ENCODE data around the gene NR2C2AP.
"Not testable (repeated sequence)": the region's sequence is repeated elsewhere in the genome, so short reads cannot be mapped to it uniquely, and the experiment has no call there.

Gene NR2C2AP, protein sequence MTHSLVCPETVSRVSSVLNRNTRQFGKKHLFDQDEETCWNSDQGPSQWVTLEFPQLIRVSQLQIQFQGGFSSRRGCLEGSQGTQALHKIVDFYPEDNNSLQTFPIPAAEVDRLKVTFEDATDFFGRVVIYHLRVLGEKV

DNA sequence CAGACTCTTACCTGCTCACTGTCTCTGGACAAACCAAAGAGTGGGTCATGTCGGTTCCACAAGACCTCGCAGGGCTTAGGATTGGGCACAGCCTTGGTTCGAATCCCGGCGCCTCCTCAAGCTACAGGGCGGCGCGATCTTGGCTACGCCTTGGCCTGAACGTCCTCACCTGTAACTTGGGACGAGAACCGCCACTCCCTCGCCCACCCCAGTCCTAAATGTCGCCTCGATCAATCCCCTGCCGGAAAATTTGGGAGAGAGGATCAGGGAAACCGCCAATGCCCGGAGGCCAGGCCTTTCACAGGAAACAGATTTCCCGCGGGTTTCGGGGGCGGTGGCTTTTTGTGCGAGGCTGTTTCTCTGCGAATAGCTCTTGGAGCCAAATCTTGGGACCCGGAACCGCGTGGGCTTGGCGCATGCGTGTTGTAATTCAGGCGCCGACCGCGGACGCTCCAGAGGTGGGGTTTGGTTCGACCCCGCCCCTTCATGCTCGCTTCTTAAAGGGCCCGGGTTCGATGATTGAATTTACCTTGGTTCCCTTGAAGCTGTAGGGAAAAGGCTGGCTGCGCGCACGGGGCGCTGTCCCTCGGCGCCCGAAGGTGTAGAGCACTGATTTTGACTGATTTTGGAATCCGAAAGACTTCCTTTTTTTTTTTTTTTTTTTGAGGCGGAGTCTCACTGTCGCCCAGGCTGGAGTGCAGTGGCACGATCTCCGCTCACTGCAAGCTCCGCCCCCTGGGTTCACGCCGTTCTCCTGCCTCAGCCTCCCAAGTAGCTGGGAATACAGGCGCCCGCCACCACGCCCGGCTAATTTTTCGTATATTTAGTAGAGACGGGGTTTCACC, at the start of gene NR2C2AP:
Gene NR2C2AP, minus strand, starts transcription at position 403 of the 845 bp plus-strand sequence. Its CDS starts 354 bp downstream, at position 49.
- peak; percentile 88 to 95 (median 90) for DNase-seq (ENCODE audit: low read depth in 3 of 3)

DNA sequence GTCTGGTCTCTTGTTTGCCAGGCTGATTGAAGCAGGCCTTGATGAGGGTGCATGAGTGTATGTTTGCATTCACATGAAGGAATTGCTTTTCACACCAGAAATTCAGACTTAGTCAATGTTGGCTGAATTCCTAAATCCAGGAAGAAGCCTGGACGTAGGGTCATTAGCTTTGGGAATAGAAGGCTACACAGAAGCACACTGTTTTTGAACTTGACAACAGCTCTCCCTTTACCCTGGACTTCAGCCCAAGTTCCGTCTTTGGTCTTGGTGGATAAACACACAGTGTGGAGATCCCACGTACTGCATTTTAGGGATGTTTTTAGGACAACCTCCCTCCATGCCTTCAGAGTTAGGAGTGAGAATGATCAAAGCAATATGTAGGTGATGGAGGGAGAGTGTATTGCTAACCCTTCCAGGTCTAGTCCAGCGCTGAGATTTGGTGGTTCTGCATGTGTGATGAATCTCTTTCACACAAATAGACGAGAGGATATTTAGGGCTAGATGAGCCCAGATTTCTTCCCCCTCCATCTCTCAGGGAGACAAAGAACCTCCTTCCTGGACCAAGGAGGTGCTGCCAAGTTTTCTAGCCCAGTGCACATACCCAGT, 47.1 kb upstream of the NR2C2AP start:
- DNase-seq (ENCODE audit: low read depth in 3 of 3), result no peak

DNA sequence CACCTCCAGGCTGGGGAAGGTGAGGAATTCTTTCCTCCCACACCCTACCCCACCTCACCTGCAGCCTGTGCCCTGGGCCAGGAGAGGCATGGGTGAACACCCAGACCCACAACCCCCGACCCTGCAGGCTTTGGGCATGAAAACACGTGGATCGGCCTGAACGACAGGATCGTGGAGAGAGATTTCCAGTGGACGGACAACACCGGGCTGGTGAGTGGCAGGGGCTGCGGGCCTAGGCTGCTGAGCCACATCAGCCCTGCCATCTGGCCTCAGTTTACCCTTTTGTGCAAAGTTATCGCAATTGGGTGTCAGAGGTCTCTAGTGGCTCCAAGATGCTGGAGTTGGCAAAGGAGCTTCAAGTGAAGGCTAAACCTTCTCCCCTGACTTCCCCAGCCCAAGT, 37.3 kb upstream of the NR2C2AP start:
- DNase-seq (ENCODE audit: low read depth in 3 of 3), result no peak

DNA sequence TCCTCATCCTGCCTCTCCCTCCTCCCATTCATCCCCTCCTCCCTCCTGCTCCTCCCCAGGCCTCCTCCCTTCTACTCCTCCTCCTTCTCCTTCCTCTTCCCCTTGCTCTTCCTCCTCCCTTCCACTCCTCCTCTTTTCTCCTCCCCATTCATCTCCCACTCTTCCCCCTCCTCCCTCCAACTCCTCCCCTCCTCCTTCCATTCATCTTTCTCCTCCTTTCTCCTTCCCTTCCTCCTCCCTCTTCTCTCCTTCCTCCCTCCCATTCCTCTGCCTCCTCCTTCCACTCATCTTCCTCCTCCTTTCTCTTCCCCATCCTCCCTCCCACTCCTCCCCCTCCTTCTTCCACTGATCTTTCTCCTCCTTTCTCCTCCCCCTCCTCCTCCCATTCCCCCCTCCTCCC, 36.5 kb upstream of the NR2C2AP start:
- no peak for DNase-seq (ENCODE audit: low read depth in 3 of 3)

DNA sequence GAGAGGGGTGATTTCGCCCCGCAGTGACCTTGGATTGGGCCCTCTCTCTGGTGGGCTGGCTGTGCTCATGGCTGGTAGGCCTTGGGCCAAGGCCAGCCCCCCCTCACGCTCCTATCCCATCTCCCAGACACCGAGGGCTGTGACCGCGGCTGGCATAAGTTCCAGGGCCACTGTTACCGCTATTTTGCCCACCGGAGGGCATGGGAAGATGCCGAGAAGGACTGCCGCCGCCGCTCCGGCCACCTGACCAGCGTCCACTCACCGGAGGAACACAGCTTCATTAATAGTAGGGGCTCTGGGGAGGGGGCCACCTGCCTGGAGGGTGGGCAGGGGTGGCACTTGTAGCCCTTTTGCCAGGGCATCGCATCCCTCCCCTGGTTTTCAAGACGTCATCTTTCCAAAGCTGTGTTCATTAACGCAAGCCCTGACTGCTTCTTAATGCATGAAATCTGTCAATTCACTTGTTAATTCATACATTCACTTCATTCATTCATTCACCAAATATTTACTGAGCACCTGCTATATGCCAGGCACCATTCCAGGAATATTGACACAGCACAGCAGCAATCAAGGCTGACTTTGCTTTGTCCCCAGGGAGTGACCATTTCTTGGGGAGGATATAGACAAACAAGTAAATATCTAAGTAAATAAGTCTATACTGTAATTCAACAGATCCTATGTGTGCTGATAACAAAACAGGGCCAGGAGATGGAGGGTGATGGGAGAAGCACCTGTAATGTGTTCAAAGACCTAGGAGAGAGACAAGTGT, 35.1 kb upstream of the NR2C2AP start:
- DNase-seq (ENCODE audit: low read depth in 3 of 3), result no peak

DNA sequence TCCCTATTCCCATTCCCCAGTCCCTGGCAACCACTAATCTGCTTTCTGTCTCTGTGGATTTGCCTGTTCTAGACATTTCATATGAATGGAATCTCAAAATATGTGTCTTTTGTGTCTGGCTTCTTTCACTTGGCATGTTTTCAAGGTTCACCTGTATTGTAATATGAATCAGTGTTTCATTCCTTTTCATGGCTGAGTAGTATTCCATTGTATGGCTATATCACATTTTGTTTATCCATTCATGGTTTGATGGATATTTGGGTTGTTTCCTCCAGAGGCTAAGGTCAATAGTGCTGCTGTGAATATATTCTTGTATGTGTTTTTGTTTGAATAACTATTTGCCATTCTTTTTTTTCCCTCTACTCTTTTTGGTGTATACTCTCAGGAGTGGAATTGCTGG, 33.0 kb upstream of the NR2C2AP start:
- DNase-seq (ENCODE audit: low read depth in 3 of 3), result no peak

DNA sequence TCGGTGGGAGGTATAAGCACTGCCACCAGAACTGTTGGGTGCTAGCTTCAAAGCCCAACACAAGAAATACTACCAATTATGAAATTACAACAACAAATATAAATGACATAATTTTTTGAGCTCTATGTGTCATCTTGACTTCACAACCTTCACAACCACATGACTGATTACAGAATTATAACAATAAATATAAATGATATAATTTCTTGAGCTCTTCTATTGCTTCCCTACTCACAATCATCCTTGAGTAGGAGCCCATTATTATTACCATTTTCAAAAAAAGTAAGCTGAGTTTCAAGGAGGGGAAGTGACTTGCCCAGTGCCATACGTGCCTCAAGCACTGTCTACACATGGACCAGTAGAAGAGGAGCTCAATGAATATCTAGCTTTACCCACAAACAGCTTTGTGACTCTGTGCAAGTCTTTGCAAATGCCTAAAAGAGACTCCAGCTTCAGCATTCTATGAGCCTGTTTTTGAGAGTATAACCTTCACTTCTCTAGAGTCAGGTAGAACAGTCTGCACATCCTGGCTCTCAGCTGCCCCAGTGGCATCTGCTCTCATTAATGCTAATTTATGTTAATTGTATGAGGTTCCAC, 31.1 kb upstream of the NR2C2AP start:
- DNase-seq (ENCODE audit: low read depth in 3 of 3), result no peak

DNA sequence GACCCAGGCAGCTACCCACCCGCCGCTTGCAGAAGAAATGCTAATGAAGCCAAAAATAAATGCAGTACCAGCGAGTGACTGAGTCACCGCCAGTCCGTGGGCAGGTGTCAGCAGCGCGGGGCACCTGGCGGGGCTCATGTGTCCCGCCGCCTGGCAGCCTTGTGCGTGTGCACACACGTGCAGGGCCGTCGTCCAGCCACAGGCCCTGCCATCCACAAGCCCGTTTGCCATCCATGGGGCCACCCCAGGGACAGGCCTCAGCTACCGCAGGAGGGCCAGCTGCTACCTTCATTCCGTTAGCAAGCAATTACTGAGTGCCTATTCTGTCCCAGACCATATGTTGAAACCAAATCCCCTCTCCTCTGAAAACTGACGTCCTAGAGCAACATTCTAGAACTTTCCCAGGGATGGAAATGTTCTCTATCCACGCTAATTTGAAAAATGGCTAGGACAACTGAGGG, 29.1 kb upstream of the NR2C2AP start:
- DNase-seq (ENCODE audit: low read depth in 3 of 3), result no peak

DNA sequence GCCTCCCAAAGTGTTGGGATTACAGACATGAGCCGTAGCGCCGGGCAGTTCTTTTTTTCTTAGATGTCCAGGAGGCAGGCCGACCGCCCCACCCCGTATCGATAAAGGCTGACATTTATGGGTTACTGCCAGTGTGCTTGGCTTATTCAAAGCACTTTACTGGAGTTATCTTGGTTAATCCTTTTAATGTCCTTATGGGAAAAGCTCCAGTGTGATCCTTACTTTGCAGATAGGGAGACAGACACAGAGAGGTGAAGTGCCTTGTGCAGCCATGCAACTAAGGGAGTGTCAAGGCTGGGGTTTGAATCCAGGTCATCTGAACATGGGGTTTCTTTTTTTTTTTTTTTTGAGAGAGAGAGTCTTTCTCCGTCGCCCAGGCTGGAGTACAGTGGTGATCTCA, 27.8 kb upstream of the NR2C2AP start:
- DNase-seq (ENCODE audit: low read depth in 3 of 3), result no peak

DNA sequence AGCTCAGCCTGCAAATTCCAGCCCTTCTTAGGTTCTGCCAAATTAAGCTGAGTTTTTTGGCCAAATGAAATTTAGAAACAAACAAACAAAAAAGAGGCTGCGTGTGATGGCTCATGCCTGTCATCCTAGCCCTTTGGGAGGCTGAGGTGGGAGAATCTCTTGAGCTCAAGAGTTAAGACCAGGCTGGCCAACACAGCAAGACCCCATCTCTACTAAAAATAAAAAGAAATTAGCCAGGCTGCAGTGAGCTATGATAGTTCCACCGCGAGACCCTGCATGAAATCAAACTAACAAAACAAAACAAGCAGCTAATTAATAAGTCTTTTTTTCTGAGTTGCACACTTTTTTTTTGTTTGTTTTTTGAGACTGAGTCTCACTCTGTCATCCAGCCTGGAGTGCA, 26.5 kb upstream of the NR2C2AP start:
- no peak for DNase-seq (ENCODE audit: low read depth in 3 of 3)

DNA sequence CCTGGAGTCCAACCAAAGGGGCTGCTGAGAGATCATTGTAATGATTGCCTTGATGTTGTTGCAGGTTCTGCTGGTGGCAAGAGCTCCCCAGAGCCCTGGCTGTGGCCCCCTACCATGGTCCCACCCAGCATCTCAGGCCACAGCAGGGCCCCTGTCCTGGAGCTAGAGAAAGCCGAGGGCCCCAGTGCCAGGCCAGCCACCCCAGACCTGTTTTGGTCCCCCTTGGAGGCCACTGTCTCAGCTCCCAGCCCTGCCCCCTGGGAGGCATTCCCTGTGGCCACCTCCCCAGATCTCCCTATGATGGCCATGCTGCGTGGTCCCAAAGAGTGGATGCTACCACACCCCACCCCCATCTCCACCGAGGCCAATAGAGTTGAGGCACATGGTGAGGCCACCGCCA, 24.0 kb upstream of the NR2C2AP start:
- no peak for DNase-seq (ENCODE audit: low read depth in 3 of 3)

DNA sequence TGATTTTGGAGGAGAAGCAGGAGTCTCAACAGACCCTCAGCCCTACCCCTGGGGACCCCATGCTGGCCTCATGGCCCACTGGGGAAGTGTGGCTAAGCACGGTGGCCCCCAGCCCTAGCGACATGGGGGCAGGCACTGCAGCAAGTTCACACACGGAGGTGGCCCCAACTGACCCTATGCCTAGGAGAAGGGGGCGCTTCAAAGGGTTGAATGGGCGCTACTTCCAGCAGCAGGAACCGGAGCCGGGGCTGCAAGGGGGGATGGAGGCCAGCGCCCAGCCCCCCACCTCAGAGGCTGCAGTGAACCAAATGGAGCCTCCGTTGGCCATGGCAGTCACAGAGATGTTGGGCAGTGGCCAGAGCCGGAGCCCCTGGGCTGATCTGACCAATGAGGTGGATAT, 23.4 kb upstream of the NR2C2AP start:
- no peak for DNase-seq (ENCODE audit: low read depth in 3 of 3)

DNA sequence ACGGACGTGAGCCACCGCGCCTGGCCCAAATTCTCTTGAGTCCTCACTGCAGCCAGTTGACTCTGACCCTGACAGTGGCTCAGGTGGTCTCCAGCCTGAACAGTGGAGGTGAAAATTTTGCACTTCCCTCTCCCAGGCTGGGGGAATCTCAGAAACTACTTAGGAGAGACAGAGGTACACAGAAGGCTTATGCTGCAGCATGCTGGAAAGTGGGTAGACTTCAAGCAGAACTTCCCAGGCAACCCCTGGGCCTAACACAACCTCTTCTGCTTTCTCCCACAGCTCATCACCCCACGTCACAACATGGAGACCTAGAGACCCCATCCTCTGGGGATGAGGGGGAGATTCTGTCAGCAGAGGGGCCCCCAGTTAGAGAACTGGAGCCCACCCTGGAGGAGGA, 23.0 kb upstream of the NR2C2AP start:
- DNase-seq (ENCODE audit: low read depth in 3 of 3), result no peak

DNA sequence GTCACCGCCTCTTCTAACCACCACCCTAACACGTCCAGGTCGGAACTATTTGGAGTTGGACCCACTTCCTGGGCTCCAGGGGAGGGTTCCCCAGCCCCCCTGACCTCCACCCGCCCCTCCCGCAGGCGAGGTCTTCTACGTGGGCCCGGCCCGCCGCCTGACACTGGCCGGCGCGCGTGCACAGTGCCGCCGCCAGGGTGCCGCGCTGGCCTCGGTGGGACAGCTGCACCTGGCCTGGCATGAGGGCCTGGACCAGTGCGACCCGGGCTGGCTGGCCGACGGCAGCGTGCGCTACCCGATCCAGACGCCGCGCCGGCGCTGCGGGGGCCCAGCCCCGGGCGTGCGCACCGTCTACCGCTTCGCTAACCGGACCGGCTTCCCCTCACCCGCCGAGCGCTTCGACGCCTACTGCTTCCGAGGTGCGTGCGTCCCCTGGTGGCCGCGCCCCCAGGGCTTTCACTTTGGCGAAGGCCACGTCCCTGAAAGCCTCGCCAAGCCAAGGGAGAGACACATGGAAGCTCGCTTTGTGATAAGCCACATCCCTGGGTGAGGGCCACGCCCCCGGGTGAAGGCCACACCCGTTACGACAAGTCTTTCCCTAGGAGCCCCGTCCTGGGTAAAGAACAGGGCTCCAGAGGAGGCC, 21.8 kb upstream of the NR2C2AP start:
- DNase-seq (ENCODE audit: low read depth in 3 of 3), result peak; percentile 44 to 74 (median 45)

DNA sequence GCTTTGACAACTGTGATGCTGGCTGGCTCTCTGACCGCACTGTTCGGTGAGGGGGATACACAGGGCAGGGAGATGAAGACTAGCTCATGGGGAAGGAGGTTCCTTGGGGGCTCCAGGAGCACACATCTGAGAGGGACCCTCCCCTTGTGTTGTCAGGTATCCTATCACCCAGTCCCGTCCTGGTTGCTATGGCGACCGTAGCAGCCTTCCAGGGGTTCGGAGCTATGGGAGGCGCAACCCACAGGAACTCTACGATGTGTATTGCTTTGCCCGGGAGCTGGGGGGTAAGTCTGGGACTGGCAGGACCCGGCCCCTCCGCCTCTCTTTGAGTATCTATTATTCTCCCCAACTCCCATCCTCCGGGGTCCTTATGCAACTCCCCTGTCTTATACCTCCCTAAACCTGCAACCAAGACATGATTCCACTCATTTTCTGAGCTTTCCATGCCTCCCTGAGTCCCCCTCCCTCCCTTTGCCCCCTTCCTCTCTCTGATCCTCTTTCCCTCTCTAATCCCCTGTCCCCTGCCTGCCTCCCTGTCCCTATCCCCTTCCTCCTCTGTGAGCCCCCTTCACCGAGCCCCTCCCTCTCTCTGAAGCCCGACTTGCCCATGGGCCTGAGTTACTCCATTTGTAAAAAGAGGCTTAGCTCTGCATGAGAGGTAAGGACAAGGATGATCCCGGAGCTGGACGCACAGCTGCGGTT, 21.1 kb upstream of the NR2C2AP start:
- DNase-seq (ENCODE audit: low read depth in 3 of 3), result no peak

DNA sequence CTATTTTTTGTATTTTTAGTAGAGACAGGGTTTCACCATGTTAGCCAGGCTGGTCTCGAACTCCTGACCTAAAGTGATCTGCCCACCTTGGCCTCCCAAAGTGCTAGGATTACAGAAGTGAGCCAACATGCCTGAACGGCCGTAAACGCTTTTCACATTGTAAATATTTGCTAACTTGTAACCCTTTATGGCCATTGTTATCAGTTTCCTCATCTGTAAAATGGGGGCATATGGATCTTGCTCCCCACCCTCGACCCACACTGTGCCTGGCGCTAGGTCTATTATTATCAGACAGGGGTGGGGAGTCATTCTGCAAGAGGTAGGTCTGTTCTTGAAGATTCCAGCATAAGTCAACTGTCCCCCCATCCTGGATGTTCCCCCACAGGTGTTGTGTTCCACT, 20.4 kb upstream of the NR2C2AP start:
- no peak for DNase-seq (ENCODE audit: low read depth in 3 of 3)

DNA sequence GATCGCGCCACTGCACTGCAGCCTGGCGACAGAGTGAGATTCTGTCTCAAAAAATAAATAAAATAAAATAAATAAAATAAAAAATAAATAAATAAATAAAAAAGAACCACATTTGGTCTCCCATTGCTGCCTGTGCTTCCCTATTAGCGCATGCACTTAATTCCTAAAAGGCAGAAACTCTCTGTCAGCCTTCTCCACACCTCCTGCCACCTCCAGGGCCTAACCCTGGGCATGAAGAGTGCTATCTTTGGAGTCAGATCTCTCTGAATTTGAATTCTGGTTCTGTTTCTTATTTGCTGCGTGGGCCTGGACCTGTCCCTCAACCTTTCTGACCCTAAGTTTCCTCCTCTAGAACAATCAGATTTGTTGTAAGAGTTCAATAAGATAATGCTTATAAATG, 19.8 kb upstream of the NR2C2AP start:
- no peak for DNase-seq (ENCODE audit: low read depth in 3 of 3)

DNA sequence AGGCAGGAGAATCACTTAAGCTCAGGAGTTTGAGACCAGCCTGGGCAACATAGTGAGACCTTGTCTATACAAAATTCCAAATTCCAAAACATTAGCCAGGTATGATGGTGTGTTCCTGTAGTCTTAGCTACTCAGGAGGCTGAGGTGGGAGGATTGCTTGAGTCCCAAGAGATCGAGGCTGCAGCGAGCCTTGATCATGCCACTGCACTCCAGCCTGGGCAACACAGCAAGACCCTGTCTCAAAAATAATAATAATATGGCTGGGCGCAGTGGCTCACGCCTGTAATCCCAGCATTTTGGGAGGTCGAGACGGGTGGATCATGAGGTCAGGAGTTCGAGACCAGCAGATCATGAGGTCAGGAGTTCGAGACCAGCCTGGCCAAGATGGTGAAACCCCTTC, 17.8 kb upstream of the NR2C2AP start:
- not testable (repeated sequence) for DNase-seq (ENCODE audit: low read depth in 3 of 3)

DNA sequence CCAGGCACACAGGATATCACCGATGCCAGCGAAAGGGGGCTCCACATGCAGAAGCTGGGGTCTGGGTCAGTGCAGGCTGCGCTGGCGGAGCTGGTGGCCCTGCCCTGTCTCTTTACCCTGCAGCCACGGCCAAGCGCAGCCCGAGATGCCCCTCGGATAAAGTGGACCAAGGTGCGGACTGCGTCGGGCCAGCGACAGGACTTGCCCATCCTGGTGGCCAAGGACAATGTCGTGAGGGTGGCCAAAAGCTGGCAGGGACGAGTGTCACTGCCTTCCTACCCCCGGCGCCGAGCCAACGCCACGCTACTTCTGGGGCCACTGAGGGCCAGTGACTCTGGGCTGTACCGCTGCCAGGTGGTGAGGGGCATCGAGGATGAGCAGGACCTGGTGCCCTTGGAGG, 15.7 kb upstream of the NR2C2AP start:
- DNase-seq (ENCODE audit: low read depth in 3 of 3), result no peak

DNA sequence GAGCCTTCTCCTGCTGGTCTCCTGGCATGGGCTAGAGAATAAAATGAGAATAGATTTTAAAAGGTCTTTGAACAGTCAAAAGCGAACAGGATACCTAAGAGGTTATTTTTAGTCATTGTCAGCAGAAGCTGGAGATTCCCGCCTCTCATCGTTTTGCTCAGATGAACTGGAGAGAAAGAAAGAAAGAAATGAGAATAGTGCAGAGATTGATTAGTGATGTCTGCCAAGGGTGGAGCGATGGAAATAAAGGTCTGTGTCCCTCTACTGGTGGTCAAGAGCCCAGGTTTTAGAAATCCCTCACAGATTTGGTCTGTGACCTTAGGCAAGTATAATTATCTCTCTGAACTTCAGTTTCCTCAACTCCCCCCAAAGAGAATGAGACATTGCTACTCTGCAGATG, 13.9 kb upstream of the NR2C2AP start:
- DNase-seq (ENCODE audit: low read depth in 3 of 3), result no peak

DNA sequence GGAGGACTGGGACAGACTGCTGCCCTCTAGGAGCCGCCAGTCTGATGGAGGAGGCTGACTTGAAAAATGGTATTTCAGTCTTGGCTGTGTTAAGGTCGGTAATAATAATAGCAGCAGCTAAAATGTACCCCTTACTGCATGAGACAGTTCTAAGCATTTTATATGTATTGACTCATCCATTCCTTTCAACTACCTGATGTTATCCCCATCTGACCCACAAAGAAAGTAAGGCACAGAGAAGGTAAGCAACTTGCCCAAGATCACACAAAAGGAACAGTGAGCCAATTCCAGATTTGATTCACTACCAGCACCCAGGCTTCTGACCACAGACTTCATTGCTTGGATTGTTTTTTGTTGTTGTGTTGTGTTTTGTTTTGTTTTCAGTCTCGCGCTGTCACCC, 12.6 kb upstream of the NR2C2AP start:
- no peak for DNase-seq (ENCODE audit: low read depth in 3 of 3)
